BE2C (cell line): Measurements from ENCODE around the gene MEIOB. TPM values are rescaled to one million over a fixed set of nuclear protein-coding genes. Genes with fewer than 3 reads are reported as not detected.
"Not testable (repeated sequence)": the region's sequence is repeated elsewhere in the genome, so short reads cannot be mapped to it uniquely, and the experiment has no call there.

Source experiments
- DNase-seq: peaks from one replicate; pipeline ENCODE4 v3.0.0-alpha.2; 2020
- H3K27me3 ChIP-seq: fragments of 250-450 bp; sonication (Bioruptor Pico); 2 replicates; pipeline ENCODE4 v1.5.1; 2020; ENCODE audit warnings: mild to moderate bottlenecking
- H3K36me3 ChIP-seq: fragments of 250-450 bp; sonication (Bioruptor Pico); 2 replicates; pipeline ENCODE4 v1.5.1; 2020; ENCODE audit warnings: mild to moderate bottlenecking
- H3K4me1 ChIP-seq: fragments of 250-450 bp; sonication (Bioruptor Pico); 2 replicates; pipeline ENCODE4 v1.5.1; 2020
- H3K4me3 ChIP-seq: 2 replicates; pipeline ENCODE4 v1.5.1; 2011; ENCODE audit warnings: low read depth, low read length
- H3K9me3 ChIP-seq: fragments of 250-450 bp; sonication (Bioruptor Pico); 2 replicates; pipeline ENCODE4 v1.5.1; 2020
- CTCF ChIP-seq: IDR thresholded peaks from 2 replicates; pipeline ENCODE4 v1.5.1; 2012; ENCODE audit warnings: mild to moderate bottlenecking, low read depth, low read length
- polyA plus RNA-seq: library from polyadenylated mRNA; unstranded; fragments of >200 nt; gene quantifications from one replicate; pipeline ENCODE4 v1.2.1, GENCODE V29; 2012; ENCODE audit warnings: low read depth, missing spikeins; ENCODE audit not compliant: insufficient read length, insufficient read depth

MEIOB gene
- not detected for polyA plus RNA-seq

- H3K4me3 ChIP-seq: peak within 1 kb of the TSS; percentile 53
- peak; percentile 83 for DNase-seq
- H3K27me3 ChIP-seq: no peaks in the 10 kb centered on the region
- no peaks in the 10 kb centered on the region for H3K9me3 ChIP-seq
- H3K4me1 ChIP-seq: no peaks in the 10 kb centered on the region
- TF ChIP-seq CTCF: no peak
- no peaks in the 10 kb centered on the region for H3K36me3 ChIP-seq
Observed at GRCh38 chr16:1871974-1872635, at the start of gene MEIOB. Gene MEIOB, minus strand, starts transcription at chr16:1872164. Its CDS starts 3,989 bp downstream, at chr16:1868175.

GRCh38 chr16:1920727-1921171 is 48.8 kb upstream of the MEIOB start:
- Histone ChIP-seq H3K36me3 (no peaks in the 10 kb centered on the region), H3K27me3 (peaks cover 57% of the 10 kb centered on the region), H3K4me1 (no peaks in the 10 kb centered on the region), H3K9me3 (no peaks in the 10 kb centered on the region; the same call in 1 of the 2 replicates), H3K4me3 (no peak overlapping the region)
- peak; percentile 66 for DNase-seq
- TF ChIP-seq CTCF: no peak

- not testable (repeated sequence) for DNase-seq, H3K9me3 ChIP-seq, H3K4me3 ChIP-seq, H3K36me3 ChIP-seq, H3K4me1 ChIP-seq
- peaks cover 59% of the 10 kb centered on the region for H3K27me3 ChIP-seq
Observed at GRCh38 chr16:1920122-1920521, 48.2 kb upstream of the MEIOB start.

GRCh38 chr16:1919327-1919998 is 47.5 kb upstream of the MEIOB start:
- peaks cover 59% of the 10 kb centered on the region for H3K27me3 ChIP-seq
- no peak for TF ChIP-seq CTCF
- no peak overlapping the region for H3K4me3 ChIP-seq
- peak; percentile 57 for DNase-seq
- H3K9me3 ChIP-seq: no peaks in the 10 kb centered on the region; the same call in 1 of the 2 replicates
- H3K4me1 ChIP-seq: no peaks in the 10 kb centered on the region
- no peaks in the 10 kb centered on the region for H3K36me3 ChIP-seq

- no peaks in the 10 kb centered on the region for H3K36me3 ChIP-seq
- no peak for TF ChIP-seq CTCF
- no peak for DNase-seq
- H3K4me1 ChIP-seq: no peaks in the 10 kb centered on the region
- no peaks in the 10 kb centered on the region; the same call in 1 of the 2 replicates for H3K9me3 ChIP-seq
- peaks cover 59% of the 10 kb centered on the region for H3K27me3 ChIP-seq
- no peak within 1 kb of the TSS for H3K4me3 ChIP-seq
Observed at GRCh38 chr16:1918351-1919326, 46.7 kb upstream of the MEIOB start, which contains the start of gene HS3ST6. Gene HS3ST6, minus strand, starts transcription at chr16:1918415. Its CDS starts 92 bp downstream, at chr16:1918323.

- Histone ChIP-seq H3K4me3 (no peak overlapping the region), H3K9me3 (no peaks in the 10 kb centered on the region; the same call in 1 of the 2 replicates), H3K36me3 (no peaks in the 10 kb centered on the region), H3K4me1 (no peaks in the 10 kb centered on the region), H3K27me3 (peaks cover 57% of the 10 kb centered on the region)
- TF ChIP-seq CTCF: no peak
- no peak for DNase-seq
Observed at GRCh38 chr16:1917665-1918350, 45.8 kb upstream of the MEIOB start.
